ENCODE measurements around the gene BMP4.
A peak's percentile ranks its signal among the peaks of the same experiment; 100 is the strongest.

BMP4 gene

GRCh38 chr14:53951627-53952303 is 4.9 kb downstream of the BMP4 start:
- Histone ChIP-seq H3K4me2 (ENCODE audit: low read length) (peak overlapping the region; percentile 99), H3K4me3 (ENCODE audit: low read length) (peak overlapping the region; percentile 78), H3K36me3 (ENCODE audit: insufficient read depth, low read length) (no peaks in the 10 kb centered on the region), H3K9me3 (replicated peaks; ENCODE audit: low read length) (no peaks in the 10 kb centered on the region), H3K9ac (ENCODE audit: low read depth, low read length) (peak overlapping the region; percentile 58), H3K27me3 (ENCODE audit: control insufficient read depth, insufficient read depth, low read length) (peaks cover 34% of the 10 kb centered on the region), H3K4me1 (ENCODE audit: control insufficient read depth, insufficient read depth, low read length) (peaks cover 43% of the 10 kb centered on the region)

DNA sequence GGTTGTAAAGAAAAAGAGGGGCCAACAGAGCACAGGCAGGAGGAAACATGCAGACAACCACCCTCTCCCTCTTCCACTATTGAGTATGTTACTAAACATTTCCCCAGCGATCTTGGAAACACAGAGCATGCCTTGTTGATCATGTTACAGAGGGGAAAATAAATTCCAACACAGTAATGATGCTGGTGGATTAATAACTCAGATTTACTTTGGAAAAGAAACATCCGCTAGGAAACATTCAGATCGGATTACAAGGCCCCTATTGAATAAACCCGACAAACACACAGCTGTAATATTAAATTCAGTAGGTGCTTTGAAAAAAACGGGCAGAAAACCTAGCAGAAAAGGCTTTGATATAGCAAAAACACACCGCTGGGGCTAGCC is 5.4 kb downstream of the BMP4 start:
- Histone ChIP-seq H3K4me1 (ENCODE audit: control insufficient read depth, insufficient read depth, low read length) (peaks cover 38% of the 10 kb centered on the region), H3K36me3 (ENCODE audit: insufficient read depth, low read length) (no peaks in the 10 kb centered on the region), H3K27me3 (ENCODE audit: control insufficient read depth, insufficient read depth, low read length) (peaks cover 32% of the 10 kb centered on the region), H3K9me3 (replicated peaks; ENCODE audit: low read length) (no peaks in the 10 kb centered on the region), H3K4me2 (ENCODE audit: low read length) (peak overlapping the region; percentile 99), H3K4me3 (ENCODE audit: low read length) (peak overlapping the region; percentile 78), H3K9ac (ENCODE audit: low read depth, low read length) (no peak overlapping the region)

DNA sequence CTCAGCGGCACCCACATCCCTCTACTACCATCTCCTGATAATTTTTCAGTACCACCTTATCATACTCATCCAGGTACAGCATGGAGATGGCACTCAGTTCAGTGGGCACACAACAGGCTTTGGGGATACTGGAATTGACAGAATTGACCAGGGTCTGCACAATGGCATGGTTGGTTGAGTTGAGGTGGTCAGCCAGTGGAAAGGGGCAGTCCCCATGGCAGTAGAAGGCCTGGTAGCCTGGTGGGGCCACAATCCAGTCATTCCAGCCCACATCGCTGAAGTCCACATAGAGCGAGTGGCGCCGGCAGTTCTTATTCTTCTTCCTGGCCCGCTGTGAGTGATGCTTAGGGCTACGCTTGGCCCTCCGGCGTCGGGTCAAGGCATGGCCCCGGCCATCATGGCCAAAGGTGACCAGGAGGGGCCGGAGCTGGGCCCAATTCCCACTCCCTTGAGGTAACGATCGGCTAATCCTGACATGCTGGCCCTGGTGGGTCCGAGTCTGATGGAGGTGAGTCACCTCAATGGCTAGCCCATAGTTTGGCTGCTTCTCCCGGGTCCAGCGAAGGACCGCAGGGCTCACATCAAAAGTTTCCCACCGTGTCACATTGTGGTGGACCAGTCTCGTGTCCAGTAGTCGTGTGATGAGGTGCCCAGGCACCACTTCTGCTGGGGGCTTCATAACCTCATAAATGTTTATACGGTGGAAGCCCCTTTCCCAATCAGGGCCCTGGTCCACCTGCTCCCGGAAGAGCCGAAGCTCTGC is 6.4 kb downstream of the BMP4 start:
- Histone ChIP-seq H3K4me1 (ENCODE audit: control insufficient read depth, insufficient read depth, low read length) (peaks cover 28% of the 10 kb centered on the region), H3K4me3 (ENCODE audit: low read length) (no peak overlapping the region)

GRCh38 chr14:53949201-53949600 is 7.4 kb downstream of the BMP4 start:
- H3K27me3 ChIP-seq (ENCODE audit: control insufficient read depth, insufficient read depth, low read length) = peaks cover 21% of the 10 kb centered on the region
- H3K4me1 ChIP-seq (ENCODE audit: control insufficient read depth, insufficient read depth, low read length) = peaks cover 22% of the 10 kb centered on the region
- no peaks in the 10 kb centered on the region for H3K9me3 ChIP-seq (replicated peaks; ENCODE audit: low read length)
- no peak overlapping the region for H3K4me3 ChIP-seq (ENCODE audit: low read length)
- no peak overlapping the region for H3K9ac ChIP-seq (ENCODE audit: low read depth, low read length)
- H3K4me2 ChIP-seq (ENCODE audit: low read length) = no peak overlapping the region
- no peaks in the 10 kb centered on the region for H3K36me3 ChIP-seq (ENCODE audit: insufficient read depth, low read length)

More for the DNA sequence above, 6.4 kb downstream of the BMP4 start:
- Histone ChIP-seq H3K27me3 (ENCODE audit: control insufficient read depth, insufficient read depth, low read length) (peaks cover 21% of the 10 kb centered on the region), H3K9me3 (replicated peaks; ENCODE audit: low read length) (no peaks in the 10 kb centered on the region), H3K9ac (ENCODE audit: low read depth, low read length) (no peak overlapping the region), H3K36me3 (ENCODE audit: insufficient read depth, low read length) (no peaks in the 10 kb centered on the region), H3K4me2 (ENCODE audit: low read length) (no peak overlapping the region)

DNA sequence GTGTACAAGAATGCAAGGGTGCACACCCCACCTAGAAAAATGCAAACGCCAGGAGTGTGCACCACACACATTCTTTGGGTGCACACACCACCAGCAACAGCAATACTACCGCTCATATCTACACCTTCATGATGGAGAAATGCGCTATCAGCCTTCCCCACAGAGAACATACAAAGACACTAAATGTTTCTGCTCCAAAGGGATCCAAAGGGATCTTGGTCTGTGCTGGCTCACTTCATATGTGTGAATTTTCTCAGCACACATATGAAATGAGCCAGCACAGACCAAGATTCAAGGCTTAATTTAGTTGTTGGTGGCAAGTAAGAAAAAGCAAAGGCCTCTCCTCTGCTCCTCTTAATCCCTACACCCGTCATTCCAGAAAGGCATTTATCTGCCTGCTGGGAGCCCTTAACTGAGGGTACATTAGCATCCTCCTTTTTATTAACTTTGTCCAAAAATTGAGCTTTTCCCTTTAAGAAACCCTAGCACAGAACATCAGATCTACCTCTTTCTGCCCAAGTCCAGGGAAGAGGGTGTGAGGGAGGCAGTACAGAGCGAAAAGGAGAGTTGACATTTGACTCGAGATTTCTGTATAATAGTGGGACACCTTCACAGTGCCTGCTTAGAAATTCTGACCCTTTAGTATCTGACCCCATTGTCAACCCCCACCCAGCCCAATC is 8.3 kb downstream of the BMP4 start:
- H3K4me2 ChIP-seq (ENCODE audit: low read length) = no peak overlapping the region
- no peaks in the 10 kb centered on the region for H3K9me3 ChIP-seq (replicated peaks; ENCODE audit: low read length)
- no peak overlapping the region for H3K9ac ChIP-seq (ENCODE audit: low read depth, low read length)
- peaks cover 16% of the 10 kb centered on the region for H3K4me1 ChIP-seq (ENCODE audit: control insufficient read depth, insufficient read depth, low read length)
- no peak overlapping the region for H3K4me3 ChIP-seq (ENCODE audit: low read length)
- H3K27me3 ChIP-seq (ENCODE audit: control insufficient read depth, insufficient read depth, low read length) = peaks cover 21% of the 10 kb centered on the region
- H3K36me3 ChIP-seq (ENCODE audit: insufficient read depth, low read length) = no peaks in the 10 kb centered on the region

DNA sequence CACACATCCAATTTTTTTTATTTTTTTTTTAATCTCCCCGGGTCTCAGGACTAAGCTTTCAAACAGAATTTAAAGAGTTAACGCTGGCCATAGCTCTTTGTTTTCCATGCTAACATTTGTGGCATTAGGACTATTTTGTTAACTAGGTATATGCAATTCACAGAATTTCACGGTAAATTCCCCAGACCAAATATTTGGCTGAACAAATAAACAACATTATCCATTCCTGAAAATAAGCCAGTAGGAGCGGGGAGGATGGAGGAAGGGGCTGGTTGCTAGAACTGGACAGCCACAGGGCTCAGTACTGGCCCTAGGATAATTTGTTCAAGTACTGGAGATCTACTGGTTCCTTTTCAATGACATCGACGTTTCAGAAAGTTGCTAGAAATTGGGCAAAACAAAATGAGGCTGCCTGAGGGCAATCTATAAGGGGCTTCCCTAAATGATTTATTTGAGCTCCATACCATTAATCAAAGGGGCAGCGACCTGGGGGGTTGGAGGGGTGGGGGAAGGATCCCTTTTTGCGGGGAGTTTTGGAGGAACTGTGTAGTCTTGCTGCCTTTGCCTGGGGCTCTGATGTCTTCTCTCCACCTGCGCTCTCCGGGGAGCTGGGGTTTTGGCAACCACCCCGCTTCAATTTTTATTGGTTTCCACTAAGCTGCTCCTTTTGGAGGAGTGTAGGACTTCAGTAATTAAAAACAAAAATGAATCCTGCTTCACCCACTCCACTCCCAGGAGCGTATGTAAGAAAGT is 9.0 kb downstream of the BMP4 start:
- Histone ChIP-seq H3K4me2 (ENCODE audit: low read length) (no peak overlapping the region), H3K9me3 (replicated peaks; ENCODE audit: low read length) (no peaks in the 10 kb centered on the region), H3K4me3 (ENCODE audit: low read length) (no peak overlapping the region), H3K27me3 (ENCODE audit: control insufficient read depth, insufficient read depth, low read length) (peaks cover 21% of the 10 kb centered on the region), H3K36me3 (ENCODE audit: insufficient read depth, low read length) (no peaks in the 10 kb centered on the region), H3K9ac (ENCODE audit: low read depth, low read length) (no peak overlapping the region), H3K4me1 (ENCODE audit: control insufficient read depth, insufficient read depth, low read length) (peaks cover 16% of the 10 kb centered on the region)

DNA sequence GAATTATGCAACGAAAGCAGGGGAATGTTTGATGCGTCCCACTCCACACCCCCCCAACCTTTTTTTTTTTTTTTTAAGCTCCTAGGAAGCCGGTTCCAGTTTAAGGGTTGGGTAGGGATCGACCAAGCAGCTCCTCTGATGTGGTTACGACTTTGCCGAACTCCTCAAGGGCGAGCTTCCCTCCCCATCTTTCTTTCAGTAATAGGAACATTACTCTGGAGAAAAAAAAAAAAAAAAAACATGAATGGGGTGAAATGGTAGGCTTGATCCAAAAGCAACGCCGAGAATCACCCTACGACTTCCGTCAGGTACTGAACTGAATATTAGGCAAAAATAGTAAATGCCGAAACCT is 9.6 kb downstream of the BMP4 start:
- peaks cover 21% of the 10 kb centered on the region for H3K27me3 ChIP-seq (ENCODE audit: control insufficient read depth, insufficient read depth, low read length)
- H3K4me3 ChIP-seq (ENCODE audit: low read length) = no peak overlapping the region
- peak overlapping the region; percentile 48 for H3K4me2 ChIP-seq (ENCODE audit: low read length)
- H3K36me3 ChIP-seq (ENCODE audit: insufficient read depth, low read length) = no peaks in the 10 kb centered on the region
- H3K9me3 ChIP-seq (replicated peaks; ENCODE audit: low read length) = no peaks in the 10 kb centered on the region
- H3K9ac ChIP-seq (ENCODE audit: low read depth, low read length) = no peak overlapping the region
- H3K4me1 ChIP-seq (ENCODE audit: control insufficient read depth, insufficient read depth, low read length) = peaks cover 10% of the 10 kb centered on the region

GRCh38 chr14:53946404-53947093 is 10.1 kb downstream of the BMP4 start:
- H3K4me2 ChIP-seq (ENCODE audit: low read length) = peak overlapping the region; percentile 48
- no peak overlapping the region for H3K9ac ChIP-seq (ENCODE audit: low read depth, low read length)
- H3K27me3 ChIP-seq (ENCODE audit: control insufficient read depth, insufficient read depth, low read length) = peaks cover 15% of the 10 kb centered on the region
- no peaks in the 10 kb centered on the region for H3K36me3 ChIP-seq (ENCODE audit: insufficient read depth, low read length)
- no peak overlapping the region for H3K4me3 ChIP-seq (ENCODE audit: low read length)
- no peaks in the 10 kb centered on the region for H3K9me3 ChIP-seq (replicated peaks; ENCODE audit: low read length)
- H3K4me1 ChIP-seq (ENCODE audit: control insufficient read depth, insufficient read depth, low read length) = peaks cover 5% of the 10 kb centered on the region

DNA sequence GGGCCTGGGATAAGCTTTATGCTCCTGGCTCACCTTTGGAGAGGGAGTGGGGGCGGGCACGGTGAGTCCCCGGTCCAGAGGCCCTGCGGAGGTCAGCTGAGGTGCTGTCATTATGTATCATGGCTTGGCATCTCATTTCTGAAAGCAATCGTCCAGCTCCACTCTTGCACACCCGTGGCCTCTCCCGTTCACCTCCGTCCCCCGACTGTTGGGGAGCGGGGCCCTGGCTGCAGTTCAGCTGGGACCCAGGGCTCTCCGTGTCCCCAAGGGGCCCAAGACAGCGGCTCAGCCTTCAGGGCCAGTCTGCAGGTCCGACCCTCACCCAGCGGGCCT is 10.6 kb downstream of the BMP4 start:
- H3K36me3 ChIP-seq (ENCODE audit: insufficient read depth, low read length) = no peaks in the 10 kb centered on the region
- H3K4me2 ChIP-seq (ENCODE audit: low read length) = no peak overlapping the region
- no peaks in the 10 kb centered on the region for H3K9me3 ChIP-seq (replicated peaks; ENCODE audit: low read length)
- H3K4me3 ChIP-seq (ENCODE audit: low read length) = no peak overlapping the region
- H3K9ac ChIP-seq (ENCODE audit: low read depth, low read length) = no peak overlapping the region
- H3K4me1 ChIP-seq (ENCODE audit: control insufficient read depth, insufficient read depth, low read length) = peaks cover under 1% of the 10 kb centered on the region
- H3K27me3 ChIP-seq (ENCODE audit: control insufficient read depth, insufficient read depth, low read length) = peaks cover 12% of the 10 kb centered on the region

- H3K27me3 ChIP-seq (ENCODE audit: control insufficient read depth, insufficient read depth, low read length) = peaks cover 5% of the 10 kb centered on the region
- no peak overlapping the region for H3K4me3 ChIP-seq (ENCODE audit: low read length)
- no peaks in the 10 kb centered on the region for H3K9me3 ChIP-seq (replicated peaks; ENCODE audit: low read length)
- H3K36me3 ChIP-seq (ENCODE audit: insufficient read depth, low read length) = no peaks in the 10 kb centered on the region
- no peaks in the 10 kb centered on the region for H3K4me1 ChIP-seq (ENCODE audit: control insufficient read depth, insufficient read depth, low read length)
- H3K4me2 ChIP-seq (ENCODE audit: low read length) = no peak overlapping the region
- no peak overlapping the region for H3K9ac ChIP-seq (ENCODE audit: low read depth, low read length)
Observed at GRCh38 chr14:53943751-53944083, 12.9 kb downstream of the BMP4 start.
